Activated B cell treated with CpG ODN at 0.5 μM for 24 hours (primary cell): ENCODE data around the gene PTPA. TPM values are rescaled to one million over a fixed set of nuclear protein-coding genes. Genes with fewer than 3 reads are reported as not detected.
"Not testable (repeated sequence)": the region's sequence is repeated elsewhere in the genome, so short reads cannot be mapped to it uniquely, and the experiment has no call there.

Source experiments
- ATAC-seq: fragments of 200-7000 bp; cut with Tn5 transposase; one replicate; pipeline ENCODE4 v1.10.0; 2021; ENCODE audit warnings: low read depth, mild to moderate bottlenecking, moderate library complexity
- CTCF ChIA-PET: fragments of 350-600 bp; sonication (Branson Sonifier 250); formaldehyde crosslinking; loops from one replicate; lab custom pipeline; 2021; ENCODE audit warnings: antibody characterized with exemption; lab: Charles Lee
- POLR2A ChIA-PET: fragments of 350-600 bp; sonication (Branson Sonifier 250); formaldehyde crosslinking; loops from one replicate; lab custom pipeline; 2021; ENCODE audit warnings: antibody characterized with exemption; lab: Charles Lee
- DNase-seq: peaks from one replicate; pipeline ENCODE4 v3.0.0; 2022
- H3K27ac Mint-ChIP-seq: one replicate; pipeline ENCODE4 v1.8.0; 2020; ENCODE audit warnings: mixed read lengths
- H3K27me3 Mint-ChIP-seq: one replicate; pipeline ENCODE4 v1.8.0; 2021; ENCODE audit warnings: mixed read lengths
- H3K36me3 Mint-ChIP-seq: one replicate; pipeline ENCODE4 v1.8.0; 2021; ENCODE audit warnings: low read depth, mixed read lengths
- H3K4me1 Mint-ChIP-seq: one replicate; pipeline ENCODE4 v1.8.0; 2021; ENCODE audit warnings: mixed read lengths
- H3K4me3 Mint-ChIP-seq: one replicate; pipeline ENCODE4 v1.8.0; 2020; ENCODE audit warnings: mild to moderate bottlenecking, mixed read lengths
- H3K9me3 Mint-ChIP-seq: one replicate; pipeline ENCODE4 v1.8.0; 2020; ENCODE audit warnings: mixed read lengths
- CTCF ChIP-seq: fragments of 200-600 bp; IDR thresholded peaks from one replicate; pipeline ENCODE4 v1.8.0; 2022; ENCODE audit warnings: antibody characterized with exemption, mild to moderate bottlenecking
- intact Hi-C: fragments of 100-400 bp; cut with micrococcal nuclease; formaldehyde crosslinking; loops from one replicate; pipeline ENCODE4 v1.15.1; 2024
- total RNA-seq: library from RNA; stranded (reverse); gene quantifications from 2 replicates; pipeline ENCODE4 v1.2.3, GENCODE V29; 2022

Gene PTPA
- total RNA-seq, 1 donor from 2014 or later, result 67.2 TPM

- Mint-ChIP-seq H3K27ac (no peak overlapping the region), H3K27me3 (peaks cover 40% of the 10 kb centered on the region), H3K4me3 (no peak overlapping the region), H3K36me3 (no peaks in the 10 kb centered on the region), H3K4me1 (no peaks in the 10 kb centered on the region), H3K9me3 (no peaks in the 10 kb centered on the region)
- no peak for TF ChIP-seq CTCF
- intact Hi-C loops, result no loop called here
- CTCF ChIA-PET, result no interaction called here
- DNase-seq (no peak), ATAC-seq (no peak)
- POLR2A ChIA-PET, result no interaction called here
Measured at GRCh38 chr9:129194221-129194620, 83.0 kb downstream of the PTPA start.

GRCh38 chr9:129195606-129196005 is 84.4 kb downstream of the PTPA start:
- H3K4me3 Mint-ChIP-seq, result no peak overlapping the region
- intact Hi-C loops, result no loop called here
- ChIA-PET CTCF (interaction anchor here (0.8 kb wide), 1 partner anchor 56 kb away, joined by 3 read pairs; no protein-coding TSS in a partner anchor), POLR2A (no interaction called here)
- no peaks in the 10 kb centered on the region for H3K4me1 Mint-ChIP-seq
- H3K27me3 Mint-ChIP-seq, result peaks cover 34% of the 10 kb centered on the region
- TF ChIP-seq CTCF, result no peak
- H3K27ac Mint-ChIP-seq, result no peak overlapping the region
- DNase-seq (no peak), ATAC-seq (no peak)
- no peaks in the 10 kb centered on the region for H3K9me3 Mint-ChIP-seq
- H3K36me3 Mint-ChIP-seq, result no peaks in the 10 kb centered on the region

- H3K27me3 Mint-ChIP-seq, result peaks cover 32% of the 10 kb centered on the region
- intact Hi-C loops, H3K4me3 Mint-ChIP-seq, H3K36me3 Mint-ChIP-seq, H3K4me1 Mint-ChIP-seq, DNase-seq, CTCF ChIA-PET, H3K27ac Mint-ChIP-seq, H3K9me3 Mint-ChIP-seq, ATAC-seq, POLR2A ChIA-PET: not testable (repeated sequence)
Measured at GRCh38 chr9:129197045-129197444, 85.8 kb downstream of the PTPA start.

GRCh38 chr9:129197978-129198318 is 86.7 kb downstream of the PTPA start:
- no peak for ATAC-seq
- Mint-ChIP-seq H3K9me3 (no peaks in the 10 kb centered on the region), H3K4me3 (no peak overlapping the region), H3K27ac (no peak overlapping the region), H3K4me1 (no peaks in the 10 kb centered on the region), H3K36me3 (no peaks in the 10 kb centered on the region), H3K27me3 (peaks cover 26% of the 10 kb centered on the region)
- no peak for TF ChIP-seq CTCF
- intact Hi-C loops, result no loop called here
- DNase-seq, result no peak
- CTCF ChIA-PET, result no interaction called here
- POLR2A ChIA-PET, result no interaction called here

Other genes starting within 250 kb of the PTPA start
- gene KYAT1, start 229.5 kb upstream of the PTPA start, total RNA-seq, result 2.0 and 4.3 TPM in 2 replicates
- gene LRRC8A, start 229.3 kb upstream of the PTPA start, total RNA-seq, result 9.0 and 10.4 TPM in 2 replicates
- gene PHYHD1, start 190.4 kb upstream of the PTPA start, total RNA-seq, result 0.86 and 1.0 TPM in 2 replicates
- gene DOLK, start 163.8 kb upstream of the PTPA start, total RNA-seq, result 9.0 and 10.3 TPM in 2 replicates
- 76.9 and 103 TPM in 2 replicates for gene NUP188, start 163.7 kb upstream of the PTPA start, total RNA-seq
- gene SH3GLB2, start 83.1 kb upstream of the PTPA start, total RNA-seq, result 60.4 and 62.9 TPM in 2 replicates
- 42.1 and 50.0 TPM in 2 replicates for gene MIGA2, start 74.8 kb upstream of the PTPA start, total RNA-seq
- 10.9 and 11.3 TPM in 2 replicates for gene DOLPP1, start 30.3 kb upstream of the PTPA start, total RNA-seq
- 6.8 and 8.2 TPM in 2 replicates for gene CRAT, start 622 bp upstream of the PTPA start, total RNA-seq
- gene IER5L, start 66.8 kb downstream of the PTPA start, total RNA-seq, result 1.9 and 2.1 TPM in 2 replicates